Raji (cell line): ENCODE measurements around the gene COL24A1.

Source experiments
- POLR2A ChIP-seq: IDR thresholded peaks from 2 replicates; pipeline ENCODE4 v1.6.1; 2011; ENCODE audit warnings: low read depth, low read length, control low read depth; ENCODE audit not compliant: insufficient read depth

The COL24A1 gene

DNA sequence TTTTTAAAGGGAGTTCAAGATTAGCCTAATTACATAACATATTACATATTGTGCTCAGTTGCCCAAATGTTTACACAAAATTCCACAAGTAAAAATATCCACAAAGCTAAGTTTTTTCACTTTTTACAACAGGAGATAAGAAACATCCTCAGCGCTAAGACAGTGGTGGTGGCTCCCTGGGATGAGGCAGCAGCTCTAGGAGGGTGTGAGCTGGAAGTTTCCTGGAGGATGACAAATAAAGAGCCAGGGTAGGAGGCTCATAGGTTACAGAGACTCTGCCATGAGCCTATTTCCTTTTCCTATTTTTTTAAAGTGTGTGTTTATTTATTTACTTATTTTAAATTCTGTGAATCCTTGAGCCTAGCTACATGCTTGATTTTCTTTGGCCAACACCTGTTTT lies 91.7 kb downstream of the COL24A1 start:
- no peak for TF ChIP-seq POLR2A

DNA sequence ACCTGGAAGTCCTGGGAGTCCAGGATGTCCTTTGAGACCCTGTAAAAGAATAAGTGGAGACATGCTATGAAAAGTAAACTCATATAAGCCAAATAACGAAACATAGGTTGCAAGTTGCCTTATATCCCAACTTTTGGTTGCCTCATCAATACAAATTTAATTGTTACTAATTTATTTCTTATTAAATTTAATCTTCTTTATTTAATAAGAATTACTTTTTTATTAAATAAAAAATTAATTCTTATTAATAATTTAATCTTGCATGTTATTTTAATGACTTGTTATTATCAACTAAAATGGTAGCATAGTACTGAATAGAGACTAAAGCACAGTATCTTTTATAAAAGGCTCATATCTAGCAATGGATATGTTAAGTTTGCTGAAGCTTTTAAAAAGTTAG lies 92.9 kb downstream of the COL24A1 start:
- no peak for TF ChIP-seq POLR2A

DNA sequence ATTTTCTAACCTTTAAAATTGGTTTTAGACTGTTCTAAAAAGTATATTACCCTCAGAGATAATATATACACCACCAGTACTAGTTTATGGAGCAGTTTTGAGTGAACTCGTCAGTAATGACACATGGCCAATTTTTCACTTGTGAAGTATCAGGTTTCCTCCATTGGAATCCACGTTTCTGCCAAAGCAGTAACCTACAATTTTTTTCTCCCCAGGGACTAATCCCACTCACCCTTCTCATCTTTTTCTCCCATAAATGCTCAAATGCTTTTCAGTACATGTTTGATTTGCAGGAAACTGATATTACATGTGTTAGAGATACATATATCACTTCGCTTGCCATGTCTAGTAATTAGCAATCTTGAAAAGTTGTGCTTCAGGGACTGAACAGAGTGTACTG lies 94.1 kb downstream of the COL24A1 start:
- no peak for TF ChIP-seq POLR2A

DNA sequence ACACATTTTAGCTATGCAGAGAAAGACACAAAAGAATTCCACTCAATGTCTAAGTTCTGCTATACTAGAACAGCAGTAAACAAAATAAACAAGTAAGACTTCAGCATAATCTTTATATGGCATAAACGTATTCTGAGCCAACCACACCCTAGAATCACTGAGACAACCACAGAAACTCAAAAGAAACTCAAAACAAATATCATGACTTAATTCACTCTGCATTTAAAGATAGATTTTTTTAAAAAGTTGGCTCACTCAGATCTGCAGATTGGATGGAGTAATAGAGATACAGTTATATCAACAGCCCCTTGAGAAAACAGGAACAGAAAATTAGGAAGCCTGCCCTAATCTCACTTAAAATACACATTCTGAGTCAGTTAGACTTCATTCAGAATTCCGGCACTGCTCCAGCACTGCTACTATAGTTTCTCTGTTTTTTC lies 95.0 kb downstream of the COL24A1 start:
- TF ChIP-seq POLR2A, result no peak

DNA sequence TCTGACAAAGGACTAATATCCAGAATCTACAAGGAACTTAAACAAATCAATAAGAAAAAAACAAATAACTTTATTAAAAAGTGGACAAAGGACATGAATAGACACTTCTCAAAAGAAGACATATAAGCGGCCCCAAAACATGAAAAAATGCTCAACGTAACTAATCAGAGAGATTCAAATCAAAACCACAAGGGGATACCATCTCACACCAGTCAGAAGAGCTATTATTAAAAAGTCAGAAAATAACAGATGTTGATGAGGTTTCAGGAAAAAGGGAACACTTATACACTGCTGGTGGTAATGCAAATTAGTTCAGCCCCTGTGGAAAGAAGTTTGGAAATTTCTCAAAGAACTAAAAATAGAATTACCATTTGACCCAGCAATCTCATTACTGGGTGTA lies 102.2 kb downstream of the COL24A1 start:
- TF ChIP-seq POLR2A, result no peak

DNA sequence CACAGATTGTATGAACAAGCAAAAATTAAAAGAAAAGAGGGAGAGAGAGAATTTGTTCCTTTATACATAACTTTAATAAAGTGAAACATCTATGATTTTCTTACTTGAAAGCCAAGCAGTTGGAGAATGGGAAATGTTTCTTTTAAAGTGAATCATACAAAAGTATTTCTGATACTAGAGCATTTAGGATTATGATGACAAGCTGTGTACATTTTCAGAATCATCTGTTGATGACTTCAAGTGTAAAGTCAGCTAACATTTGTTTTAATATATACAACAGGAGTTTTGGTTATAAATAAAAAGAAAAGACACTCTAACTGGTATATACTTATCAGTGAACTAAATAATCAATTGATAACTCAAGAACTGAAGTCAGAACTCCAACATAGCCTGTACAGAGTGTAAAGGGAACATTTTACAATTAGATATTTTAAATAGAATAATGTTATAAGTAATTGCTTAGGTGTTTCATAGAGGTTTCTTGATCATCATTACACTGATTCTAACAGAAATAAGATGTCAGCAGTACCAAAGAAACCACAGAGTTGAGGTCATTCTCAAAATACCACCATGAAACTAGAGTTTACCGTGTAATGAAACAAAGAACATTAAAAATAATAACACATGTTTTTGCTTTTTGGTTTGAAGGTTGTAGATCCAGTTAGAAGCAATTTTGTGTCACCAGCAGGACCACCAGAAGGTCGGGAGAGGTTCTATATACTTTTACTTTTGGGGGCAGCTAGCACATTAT lies 103.4 kb downstream of the COL24A1 start:
- TF ChIP-seq POLR2A, result no peak

DNA sequence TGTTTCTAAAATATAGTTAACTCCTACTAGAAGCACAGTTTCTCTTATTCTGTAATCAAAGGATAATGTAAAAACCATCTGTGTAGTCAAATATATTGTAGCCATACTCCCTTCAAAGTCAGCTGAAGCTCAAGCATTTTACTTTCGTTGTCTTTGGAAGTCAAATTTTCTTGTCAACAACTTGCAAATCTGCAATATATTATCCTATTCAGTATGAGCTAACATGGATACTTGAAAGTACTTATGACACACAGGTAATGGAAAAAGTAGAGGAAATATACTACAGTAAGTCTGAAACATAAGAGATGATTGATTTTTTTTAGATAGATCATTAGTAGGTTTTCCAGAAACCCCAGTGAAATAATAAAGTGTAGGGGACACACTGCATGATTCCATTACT lies 121.5 kb downstream of the COL24A1 start:
- no peak for TF ChIP-seq POLR2A

DNA sequence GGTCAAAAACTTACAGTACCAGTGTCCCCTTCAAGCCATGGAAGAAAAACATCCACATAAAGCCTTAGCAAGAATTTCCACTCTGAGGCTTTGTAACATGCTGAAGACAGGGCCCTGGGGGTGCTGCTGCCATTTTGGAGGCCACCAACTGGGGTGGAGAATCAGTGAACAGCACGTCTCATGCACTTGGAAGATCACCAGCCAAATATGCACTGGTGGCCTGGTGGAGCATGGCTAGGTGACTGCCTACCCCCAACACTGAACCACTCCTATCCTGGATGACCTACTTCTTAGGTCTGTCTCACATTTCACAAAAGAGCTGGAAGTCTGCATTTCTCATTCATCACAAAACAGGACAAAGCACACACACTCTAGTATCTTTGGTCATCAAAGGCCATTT lies 126.4 kb downstream of the COL24A1 start:
- TF ChIP-seq POLR2A, result no peak

DNA sequence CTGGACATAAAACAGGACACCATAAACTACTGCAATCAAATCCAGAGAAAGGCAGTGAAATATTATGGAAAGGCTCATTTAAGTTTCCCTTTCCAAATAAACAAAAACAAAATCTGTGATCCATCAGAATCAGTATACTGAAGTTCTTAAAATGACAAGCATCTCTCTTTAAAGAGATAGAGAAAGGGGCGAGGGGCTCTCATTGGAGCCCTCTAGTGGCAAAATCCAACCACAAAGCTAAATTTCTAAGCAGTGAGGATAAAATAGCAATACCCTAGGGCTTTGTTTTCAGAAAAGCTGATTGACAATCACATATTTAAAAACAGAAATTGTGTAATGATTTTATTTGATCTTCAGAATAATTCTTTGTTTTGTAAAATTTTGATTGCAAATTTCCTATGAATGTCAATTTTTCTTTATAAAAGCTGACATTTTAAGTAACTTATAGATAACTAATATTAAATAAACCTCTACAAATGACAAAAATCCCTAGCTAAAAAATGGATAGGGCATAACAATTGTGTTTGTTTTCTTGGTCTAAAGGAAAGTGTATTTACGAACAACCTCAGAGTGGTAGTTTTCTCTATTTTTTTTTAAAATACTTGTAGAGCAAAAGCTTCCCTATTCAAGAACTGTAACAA lies 138.2 kb downstream of the COL24A1 start:
- TF ChIP-seq POLR2A, result no peak

DNA sequence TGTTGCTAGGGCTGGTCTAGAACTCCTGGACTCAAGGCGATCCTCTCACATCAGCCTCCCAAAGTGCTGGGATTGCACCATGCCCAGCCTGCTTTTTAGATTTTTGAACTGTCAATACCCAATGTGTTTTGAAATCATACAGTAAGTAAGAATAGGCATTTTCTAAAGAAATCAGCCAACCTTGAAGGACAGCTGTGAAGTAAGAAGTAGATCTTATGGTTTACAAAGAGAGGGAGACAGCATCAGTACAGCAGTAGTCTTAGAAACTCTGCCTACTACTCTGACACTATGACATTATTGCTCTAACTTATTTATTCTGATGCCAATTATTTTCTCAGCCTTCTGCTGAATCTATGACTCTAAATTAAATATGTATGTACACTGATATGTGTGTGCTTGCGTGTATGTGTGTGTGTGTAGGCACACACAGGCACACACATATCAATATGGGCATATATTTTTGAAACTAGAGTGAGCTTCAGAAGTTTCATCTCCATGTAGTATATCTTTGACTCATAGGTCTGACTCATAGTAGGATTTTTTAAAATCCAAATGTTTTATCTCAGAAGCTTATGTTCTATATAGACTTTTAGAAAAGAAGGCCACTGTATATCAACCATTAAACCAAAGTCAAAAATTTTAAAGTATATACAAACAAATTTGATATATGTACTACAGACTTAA lies 140.4 kb downstream of the COL24A1 start:
- no peak for TF ChIP-seq POLR2A

DNA sequence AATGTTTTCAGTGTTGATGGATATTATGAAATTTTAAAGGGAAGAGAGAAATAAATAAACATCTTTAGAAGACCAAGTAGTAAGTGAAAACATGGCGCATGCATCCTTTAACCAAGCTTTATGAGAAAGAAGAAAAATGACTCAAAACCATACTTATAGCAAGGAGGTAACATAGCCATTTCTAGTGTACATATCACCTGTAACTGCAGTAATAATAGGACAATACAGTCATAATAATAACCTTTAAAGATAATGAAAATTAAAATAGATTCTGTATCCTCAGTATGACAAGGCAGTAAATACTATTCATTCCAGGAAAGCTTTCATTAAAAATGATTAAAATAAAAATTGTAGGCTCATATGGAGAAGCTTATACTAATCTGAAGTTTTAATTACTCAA lies 141.2 kb downstream of the COL24A1 start:
- no peak for TF ChIP-seq POLR2A

DNA sequence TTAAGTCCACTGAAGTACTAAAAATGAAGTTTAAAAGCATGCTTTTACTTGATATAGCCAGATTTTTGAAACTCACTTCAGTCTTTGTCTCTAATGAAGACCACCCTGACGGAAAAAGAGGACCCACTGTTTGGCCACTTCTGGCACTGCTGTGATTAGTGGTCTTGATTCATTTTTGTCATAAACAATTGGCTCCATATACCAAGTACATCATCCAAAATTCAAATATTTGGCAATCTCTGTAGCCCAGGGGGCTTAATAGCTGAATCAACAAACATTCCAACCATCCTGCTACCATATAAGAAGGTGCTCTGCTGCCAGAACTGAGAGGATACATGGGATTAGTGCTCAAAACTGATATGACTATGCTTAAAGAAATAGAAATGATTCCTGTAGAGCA lies 156.0 kb downstream of the COL24A1 start:
- TF ChIP-seq POLR2A, result no peak

DNA sequence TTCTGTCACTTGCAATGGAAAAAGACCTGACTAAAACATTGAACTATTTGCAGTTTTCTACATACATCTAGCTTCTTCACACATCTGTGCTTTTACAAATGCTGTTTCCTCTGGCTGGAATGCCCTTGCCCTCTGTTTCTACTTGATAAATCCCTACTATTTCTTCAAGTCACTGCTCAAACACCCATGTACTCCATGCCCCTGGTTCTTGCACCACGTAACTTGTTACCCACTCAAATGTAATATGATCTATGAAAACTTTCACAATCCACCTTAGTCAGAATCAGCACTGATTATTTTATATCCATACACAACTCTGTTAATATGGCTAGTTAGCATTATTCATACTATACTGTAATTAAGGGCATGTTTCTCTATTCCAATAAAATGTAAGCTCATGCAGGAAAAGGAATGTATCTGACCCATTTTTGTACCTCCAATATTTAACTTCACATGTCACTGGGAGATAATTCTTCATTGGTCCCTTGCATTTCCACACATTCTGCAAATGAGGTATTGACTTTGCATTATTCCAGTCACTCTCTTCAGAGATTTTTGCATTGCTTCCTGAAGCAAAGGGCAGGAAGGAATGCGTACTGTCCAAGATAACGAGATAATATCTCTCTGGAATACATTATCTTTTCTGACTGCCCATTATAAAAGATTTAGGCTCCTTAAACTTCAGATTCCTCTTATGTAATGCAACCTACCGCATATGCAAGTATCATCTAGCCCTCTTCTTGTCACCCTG lies 158.3 kb downstream of the COL24A1 start:
- no peak for TF ChIP-seq POLR2A

DNA sequence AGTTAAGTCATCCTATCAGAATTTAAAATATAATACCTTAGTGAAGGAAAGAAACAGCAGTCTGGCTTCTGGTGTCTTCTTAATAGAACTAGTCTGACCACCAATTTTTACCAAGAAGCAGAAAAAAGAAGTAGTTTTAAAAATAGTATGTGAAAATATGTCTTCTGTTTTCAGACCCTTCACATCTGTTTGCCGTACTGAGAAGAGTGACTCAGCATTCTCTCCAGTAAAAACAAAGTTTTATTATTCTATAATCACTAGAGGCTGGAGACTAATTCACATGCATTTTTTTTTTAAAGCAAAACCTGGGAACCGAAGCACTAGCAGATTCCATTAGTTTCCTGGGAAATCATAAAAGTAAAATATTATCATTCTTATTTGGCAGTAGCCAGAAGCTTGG lies 163.8 kb downstream of the COL24A1 start:
- TF ChIP-seq POLR2A, result no peak

DNA sequence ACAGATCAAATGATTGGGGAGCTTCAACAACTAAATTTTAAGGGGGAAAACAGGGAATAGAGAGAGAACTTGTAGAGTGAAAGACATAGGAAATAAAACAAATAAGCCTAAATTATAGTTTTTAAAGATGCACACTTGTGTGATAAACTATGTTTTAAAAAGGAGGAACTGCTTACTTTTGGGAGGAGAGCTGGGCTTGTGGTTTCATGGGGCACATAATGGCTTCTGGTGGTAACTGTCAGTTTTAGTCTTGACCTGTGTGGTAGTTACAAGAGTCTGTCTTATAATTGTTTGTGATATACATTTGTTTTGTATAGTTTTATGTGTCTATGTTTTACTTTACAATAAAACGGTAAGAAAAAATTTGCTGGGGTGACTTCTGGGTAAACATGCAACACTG lies 165.3 kb downstream of the COL24A1 start:
- TF ChIP-seq POLR2A, result no peak

DNA sequence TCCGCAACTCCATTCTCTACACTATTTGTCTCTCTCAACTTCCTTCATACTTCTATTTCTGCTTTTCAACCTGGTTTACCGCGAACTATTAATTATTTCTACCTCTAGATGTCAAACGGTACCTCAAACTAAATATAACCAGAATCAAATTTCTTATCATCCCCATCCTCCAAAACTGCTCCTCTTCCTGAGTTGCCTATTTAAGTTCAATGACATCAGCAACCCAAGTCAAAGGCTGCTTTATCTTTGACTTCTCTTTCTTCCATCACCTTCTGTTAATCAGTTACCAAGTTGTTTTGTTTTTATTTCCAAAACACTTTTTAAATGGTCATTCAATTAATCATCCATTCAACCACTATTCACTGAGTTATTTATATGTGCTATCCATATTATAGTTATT lies 171.9 kb downstream of the COL24A1 start:
- no peak for TF ChIP-seq POLR2A

DNA sequence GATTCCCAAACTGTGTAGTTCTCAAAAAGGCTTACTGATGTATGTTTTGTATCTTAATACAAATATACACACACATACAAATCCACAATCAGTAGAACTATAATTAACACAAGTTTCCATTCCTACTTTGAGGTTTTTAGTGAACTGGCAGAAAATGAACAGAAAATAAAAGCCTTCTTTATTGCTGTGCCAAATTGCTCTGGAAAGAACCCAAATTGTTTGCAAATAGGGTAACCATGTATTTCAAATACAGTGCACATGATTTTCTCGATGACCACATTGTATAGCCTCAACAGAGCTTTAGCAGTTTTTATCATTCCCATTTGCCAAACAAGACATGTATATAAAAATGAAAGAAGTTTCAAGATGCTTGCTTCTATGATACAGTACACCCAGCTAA lies 173.3 kb downstream of the COL24A1 start:
- TF ChIP-seq POLR2A, result no peak
